Lung (tissue), 12 donors: ENCODE data around the gene PTGIS. TPM values are rescaled to one million over a fixed set of nuclear protein-coding genes. Genes with fewer than 3 reads are reported as not detected.
"Not testable (repeated sequence)": the region's sequence is repeated elsewhere in the genome, so short reads cannot be mapped to it uniquely, and the experiment has no call there.

ENCODE experiments used
- ATAC-seq: fragments of 200-7000 bp; cut with Tn5 transposase; one replicate; pipeline ENCODE4 v1.9.1; 2020; ENCODE audit warnings: moderate number of reproducible peaks; ENCODE audit not compliant: insufficient read depth, low FRiP score
- DNase-seq, 3 donors: peaks; one replicate each; pipeline ENCODE4 v3.0.0-alpha.2; 2013 to 2017
- H3K27ac ChIP-seq, 2 donors: one replicate each; pipeline ENCODE4 v1.5.1; 2013; ENCODE audit warnings: mild to moderate bottlenecking in 2 of 2, moderate library complexity in 2 of 2, control low read depth in 1 of 2, inconsistent platforms in 1 of 2, low read depth in 1 of 2, low read length in 1 of 2
- H3K27me3 ChIP-seq, 3 donors: one replicate each; pipeline ENCODE4 v1.5.1; 2013; ENCODE audit warnings: low read length in 2 of 3; ENCODE audit not compliant: control insufficient read depth in 3 of 3, insufficient read depth in 3 of 3
- H3K36me3 ChIP-seq, 4 donors: one replicate each; pipeline ENCODE4 v1.5.1; 2013; ENCODE audit warnings: low read length in 4 of 4, mild to moderate bottlenecking in 1 of 4, moderate library complexity in 1 of 4; ENCODE audit not compliant: control insufficient read depth in 4 of 4, insufficient read depth in 4 of 4
- H3K4me1 ChIP-seq, 5 donors: one replicate each; pipeline ENCODE4 v1.5.1; 2013; ENCODE audit warnings: low read length in 5 of 5, mild to moderate bottlenecking in 2 of 5, moderate library complexity in 1 of 5; ENCODE audit not compliant: control insufficient read depth in 5 of 5, insufficient read depth in 5 of 5
- H3K4me3 ChIP-seq: one replicate; pipeline ENCODE4 v1.5.1; 2013; ENCODE audit warnings: mild to moderate bottlenecking, control low read depth, moderate library complexity
- H3K9ac ChIP-seq, 2 donors: one replicate each; pipeline ENCODE4 v1.5.1; 2013; ENCODE audit warnings: low read length in 2 of 2, control low read depth in 1 of 2; ENCODE audit not compliant: insufficient read depth in 1 of 2
- H3K9me3 ChIP-seq, 4 donors: one replicate each; pipeline ENCODE4 v1.5.1; 2013; ENCODE audit warnings: low read length in 3 of 4, mild to moderate bottlenecking in 1 of 4, moderate library complexity in 1 of 4; ENCODE audit not compliant: control insufficient read depth in 4 of 4, insufficient read depth in 3 of 4
- WGBS, 2 donors: extraction: QIAGEN DNeasy Blood & Tissue Kit; methylation state at CpG; one replicate each; pipeline ENCODE4 v1.1.7; 2013; 5-methylcytosine and 5-hydroxymethylcytosine counted together
- polyA plus RNA-seq, 2 donors: library from polyadenylated mRNA; stranded (reverse); fragments of 200-250 nt; gene quantifications; one replicate each; pipeline ENCODE4 v1.2.1, GENCODE V29; 2013
- total RNA-seq, 2 donors: library from RNA; depleted of rRNA in 1 of 2; stranded (reverse); fragments of >200 nt in 1 of 2; gene quantifications; one replicate each; pipeline ENCODE4 v1.2.1, GENCODE V29; 2014 to 2021
- TF ChIP-seq, protein P1 (sequence below): IDR thresholded peaks from 2 replicates; pipeline ENCODE4 v1.5.1; 2012; ENCODE audit warnings: mild to moderate bottlenecking; ENCODE audit errors: control extremely low read depth, extremely low read depth
- donor health status: control.
- donor health status: control.
- donor health status: Bipolar disorder and iron deficiency.
- donor health status: healthy.
- donor health status: DM: yes; HTN: yes; CAD: no.

PTGIS gene
- total and polyA plus RNA-seq, 4 donors = 5.3 to 43.8 (median 14.9) TPM

DNA sequence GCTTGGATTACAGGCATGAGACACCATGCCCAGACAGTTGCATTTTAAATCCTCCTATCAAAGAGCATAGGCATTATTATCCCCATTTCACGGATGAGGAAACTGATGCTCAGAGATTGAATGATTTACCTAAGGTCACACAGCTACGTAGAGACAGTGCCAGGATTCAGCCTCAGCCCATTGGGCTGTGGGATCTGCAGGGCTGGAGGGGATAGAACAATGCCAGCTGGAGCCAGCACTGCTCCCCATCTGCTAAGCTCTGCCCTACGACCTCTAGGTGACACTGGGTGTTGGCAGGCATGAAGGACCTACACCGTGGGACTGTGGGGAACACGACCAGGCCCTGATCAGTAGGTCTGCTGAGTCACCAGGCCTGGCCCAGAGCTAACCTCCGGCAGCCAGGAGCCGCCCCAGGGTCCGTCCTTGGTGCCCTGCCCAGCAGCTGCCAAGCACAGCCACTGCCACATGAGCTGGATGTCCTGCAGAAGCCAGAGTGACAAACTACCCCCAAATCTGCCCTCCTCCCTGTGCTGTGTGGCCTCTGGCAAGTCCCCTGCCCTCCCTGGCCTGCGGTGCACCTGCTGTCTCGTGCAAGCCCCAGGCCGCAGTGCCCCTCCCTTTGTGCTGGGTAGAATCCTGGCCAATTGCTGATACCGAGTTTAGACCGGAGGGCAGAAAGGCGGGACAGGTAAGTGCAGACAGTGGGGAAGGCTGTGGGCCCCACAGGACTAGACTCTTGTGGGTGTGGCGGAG lies 47.6 kb upstream of the PTGIS start:
- DNase-seq (no peak), ATAC-seq (no peak)
- H3K27me3 ChIP-seq = no peaks in the 10 kb centered on the region
- no peaks in the 10 kb centered on the region for H3K36me3 ChIP-seq
- TF ChIP-seq, protein P1, sequence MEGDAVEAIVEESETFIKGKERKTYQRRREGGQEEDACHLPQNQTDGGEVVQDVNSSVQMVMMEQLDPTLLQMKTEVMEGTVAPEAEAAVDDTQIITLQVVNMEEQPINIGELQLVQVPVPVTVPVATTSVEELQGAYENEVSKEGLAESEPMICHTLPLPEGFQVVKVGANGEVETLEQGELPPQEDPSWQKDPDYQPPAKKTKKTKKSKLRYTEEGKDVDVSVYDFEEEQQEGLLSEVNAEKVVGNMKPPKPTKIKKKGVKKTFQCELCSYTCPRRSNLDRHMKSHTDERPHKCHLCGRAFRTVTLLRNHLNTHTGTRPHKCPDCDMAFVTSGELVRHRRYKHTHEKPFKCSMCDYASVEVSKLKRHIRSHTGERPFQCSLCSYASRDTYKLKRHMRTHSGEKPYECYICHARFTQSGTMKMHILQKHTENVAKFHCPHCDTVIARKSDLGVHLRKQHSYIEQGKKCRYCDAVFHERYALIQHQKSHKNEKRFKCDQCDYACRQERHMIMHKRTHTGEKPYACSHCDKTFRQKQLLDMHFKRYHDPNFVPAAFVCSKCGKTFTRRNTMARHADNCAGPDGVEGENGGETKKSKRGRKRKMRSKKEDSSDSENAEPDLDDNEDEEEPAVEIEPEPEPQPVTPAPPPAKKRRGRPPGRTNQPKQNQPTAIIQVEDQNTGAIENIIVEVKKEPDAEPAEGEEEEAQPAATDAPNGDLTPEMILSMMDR = no peak
- H3K4me3 ChIP-seq = no peak overlapping the region
- 77 to 79% methylated on average over 15 of the region's 15 CpGs for WGBS, 2 donors
- no peak overlapping the region for H3K9ac ChIP-seq
- H3K4me1 ChIP-seq = peaks cover 0 to 8% (median 4%) of the 10 kb centered on the region in 5 donors
- H3K27ac ChIP-seq = no peak overlapping the region
- H3K9me3 ChIP-seq = peaks cover 0 to under 1% (median 0%) of the 10 kb centered on the region in 4 donors

DNA sequence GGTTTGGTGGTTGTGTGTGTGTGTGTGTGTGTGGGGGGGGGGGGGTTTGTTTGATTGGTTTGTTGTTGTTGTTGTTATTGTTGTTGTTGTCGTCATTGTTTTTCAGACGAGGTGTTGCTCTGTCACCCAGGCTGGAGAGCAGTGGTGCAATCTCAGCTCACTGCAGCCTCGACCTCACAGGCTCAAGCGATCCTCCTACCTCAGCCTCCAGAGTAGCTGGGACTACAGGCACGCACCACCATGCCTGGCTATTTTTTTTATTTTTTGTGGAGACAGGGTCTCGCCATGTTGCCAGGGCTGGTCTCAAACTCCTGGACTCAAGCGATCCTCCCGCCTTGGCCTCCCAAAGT lies 47.1 kb upstream of the PTGIS start:
- not testable (repeated sequence) for DNase-seq, H3K4me1 ChIP-seq, H3K27me3 ChIP-seq, H3K9ac ChIP-seq, ATAC-seq, H3K27ac ChIP-seq, H3K9me3 ChIP-seq, H3K36me3 ChIP-seq, H3K4me3 ChIP-seq
- 93 to 99% methylated on average over 6 to 8 of the region's 8 CpGs for WGBS, 2 donors

- Histone ChIP-seq H3K4me3 (no peak overlapping the region), H3K36me3 (no peaks in the 10 kb centered on the region), H3K27ac (no peak overlapping the region), H3K9me3 (no peaks in the 10 kb centered on the region), H3K27me3 (no peaks in the 10 kb centered on the region), H3K9ac (no peak overlapping the region), H3K4me1 (peaks cover 0 to 8% (median 4%) of the 10 kb centered on the region in 5 donors)
- TF ChIP-seq, protein P1 = no peak
- DNase-seq = no peak
- no peak for ATAC-seq
- WGBS, 2 donors = 79 to 86% methylated on average over 13 of the region's 13 CpGs
Observed at GRCh38 chr20:49614338-49615050, 46.6 kb upstream of the PTGIS start.

DNA sequence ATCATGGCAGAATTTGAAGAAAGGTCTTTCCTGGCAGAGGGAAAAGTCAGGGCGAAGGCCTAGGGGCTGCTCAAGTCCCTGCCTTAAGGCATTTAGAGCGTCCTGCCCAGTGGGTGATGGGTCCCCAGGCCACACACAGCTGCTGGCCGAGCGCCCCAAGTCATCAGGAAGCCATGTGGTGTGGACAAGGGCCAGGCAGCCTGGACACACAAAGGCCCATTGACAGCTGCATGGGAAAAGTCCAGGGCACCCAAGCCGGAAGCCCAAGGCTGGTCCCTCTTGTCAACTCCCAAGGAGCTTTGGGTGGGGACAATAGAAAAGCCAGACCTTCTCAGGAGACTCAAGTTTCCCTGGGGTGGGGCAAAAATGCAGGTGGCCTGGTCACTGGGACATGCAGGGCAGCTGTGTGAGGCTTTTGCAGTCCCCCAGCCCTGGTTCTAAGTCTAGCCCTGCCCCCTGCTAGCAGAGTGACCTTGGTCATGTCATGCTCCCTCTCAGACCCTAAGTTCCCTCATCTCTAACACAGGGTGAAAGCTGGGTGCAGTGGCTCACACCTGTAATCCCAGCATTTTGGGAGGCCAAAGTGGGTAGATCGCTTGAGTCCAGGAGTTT lies 44.3 kb upstream of the PTGIS start:
- Histone ChIP-seq H3K9me3 (no peaks in the 10 kb centered on the region), H3K36me3 (no peaks in the 10 kb centered on the region), H3K9ac (no peak overlapping the region), H3K27me3 (peaks cover 0 to 2% (median 0%) of the 10 kb centered on the region in 3 donors), H3K4me1 (peaks cover 0 to 9% (median 4%) of the 10 kb centered on the region in 5 donors), H3K4me3 (no peak overlapping the region), H3K27ac (no peak overlapping the region)
- ATAC-seq = no peak
- DNase-seq = peak in 2 of 3 donors; percentile 55 to 57
- TF ChIP-seq, protein P1 = no peak
- 82% methylated on average over 6 of the region's 6 CpGs for whole genome bisulfite sequencing, 2 donors

GRCh38 chr20:49611539-49612126 lies 43.7 kb upstream of the PTGIS start:
- H3K27me3 ChIP-seq, ATAC-seq, H3K27ac ChIP-seq, H3K36me3 ChIP-seq, H3K4me3 ChIP-seq, H3K9ac ChIP-seq, DNase-seq, H3K9me3 ChIP-seq, H3K4me1 ChIP-seq: not testable (repeated sequence)
- 72 to 74% methylated on average over 6 of the region's 6 CpGs for WGBS, 2 donors
